HCT116 (cell line): Measurements from ENCODE around the gene COL26A1. TPM values are rescaled to one million over a fixed set of nuclear protein-coding genes. Genes with fewer than 3 reads are reported as not detected.

Experiments
- ATAC-seq: fragments of 200-7000 bp; cut with Tn5 transposase; 2 replicates; pipeline ENCODE4 v1.9.1; 2020; ENCODE audit warnings: mild to moderate bottlenecking, moderate library complexity
- BruUV-seq: library from RNA; stranded (reverse); fragments of 400-500 nt; replicated peaks from 2 replicates; lab custom pipeline; 2021; lab: Mats Ljungman, UMichigan
- CTCF ChIA-PET: fragments of 300-600 bp; sonication (Branson Sonifier 250); formaldehyde crosslinking; loops from one replicate; lab custom pipeline; 2021; ENCODE audit warnings: antibody characterized with exemption; lab: Charles Lee
- POLR2A ChIA-PET: fragments of 300-600, 350-600 bp; sonication (Branson Sonifier 250); formaldehyde crosslinking; loops from one replicate; lab custom pipeline; 2021; ENCODE audit warnings: antibody characterized with exemption; lab: Charles Lee
- RAD21 ChIA-PET, 2 experiments: fragments of 300-600 bp; sonication (Branson Sonifier 250); formaldehyde crosslinking; loops; one replicate each; lab custom pipeline; 2023; ENCODE audit warnings: low total read pairs in 2 of 2; ENCODE audit not compliant: uncharacterized antibody in 2 of 2, unreplicated experiment in 2 of 2, low non-redundant PET in 1 of 2; lab: Charles Lee
- DNase-seq: peaks from one replicate; pipeline ENCODE4 v3.0.0-alpha.2; 2010; ENCODE audit warnings: low read depth, low spot score
- H2AFZ ChIP-seq: fragments of 200-600 bp; shearing (Covaris generic), sonication (generic); 2 replicates; pipeline ENCODE4 v1.6.1; 2017; ENCODE audit warnings: low read depth, mixed run types, mixed read lengths, antibody characterized with exemption, low read length; ENCODE audit not compliant: poor library complexity, severe bottlenecking
- H3K27ac ChIP-seq: 2 replicates; pipeline ENCODE4 v1.5.1; 2012; ENCODE audit warnings: low read depth, low read length
- H3K27me3 ChIP-seq: fragments of 200-600 bp; sonication (generic); 2 replicates; pipeline ENCODE4 v1.6.1; 2016; ENCODE audit warnings: mixed run types, low read length, mixed read lengths; ENCODE audit not compliant: insufficient read depth
- H3K36me3 ChIP-seq, 2 experiments: fragments of 200-500 bp in 1 of 2; fragments of 200-600 bp in 1 of 2; sonication (Bioruptor generic) in 1 of 2; sonication (generic) in 1 of 2; 2 replicates each; pipeline versions ENCODE4 v1.5.1 to v1.6.1; 2014 to 2016; ENCODE audit warnings: low read length in 2 of 2, inconsistent platforms in 1 of 2, mixed read lengths in 1 of 2, mixed run types in 1 of 2; ENCODE audit not compliant: insufficient read depth in 2 of 2, control insufficient read depth in 1 of 2
- H3K4me1 ChIP-seq, 2 experiments: fragments of 200-600 bp in 1 of 2; sonication (generic) in 1 of 2; 2 replicates each; pipeline versions ENCODE4 v1.5.1 to v1.6.1; 2012 to 2017; ENCODE audit warnings: low read length in 2 of 2, inconsistent platforms in 1 of 2, mild to moderate bottlenecking in 1 of 2, mixed read lengths in 1 of 2, mixed run types in 1 of 2, moderate library complexity in 1 of 2; ENCODE audit not compliant: insufficient read depth in 2 of 2, control insufficient read depth in 1 of 2
- H3K4me2 ChIP-seq: fragments of 200-600 bp; sonication (generic); 2 replicates; pipeline ENCODE4 v1.6.1; 2017; ENCODE audit warnings: mixed run types, low read length, mixed read lengths
- H3K4me3 ChIP-seq, 2 experiments: fragments of 200-600 bp in 1 of 2; sonication (generic) in 1 of 2; replicated peaks in 1 of 2; 2 replicates each; pipeline ENCODE4 v1.5.1; 2011 to 2016; ENCODE audit warnings: low read length in 2 of 2, control low read depth in 1 of 2, low read depth in 1 of 2, mild to moderate bottlenecking in 1 of 2, mixed read lengths in 1 of 2, mixed run types in 1 of 2
- H3K79me2 ChIP-seq: fragments of 200-600 bp; sonication (generic); 2 replicates; pipeline ENCODE4 v1.6.1; 2017; ENCODE audit warnings: mild to moderate bottlenecking, mixed run types, low read length, moderate library complexity, mixed read lengths; ENCODE audit not compliant: insufficient read depth
- H3K9ac ChIP-seq: fragments of 200-600 bp; sonication (generic); 2 replicates; pipeline ENCODE4 v1.6.1; 2016; ENCODE audit warnings: low read length, mixed read lengths
- H3K9me2 ChIP-seq: fragments of 200-600 bp; sonication (generic), shearing (Covaris generic); 2 replicates; pipeline ENCODE4 v1.6.1; 2017; ENCODE audit warnings: mixed run types, mild to moderate bottlenecking, moderate library complexity; ENCODE audit not compliant: insufficient read depth
- H3K9me3 ChIP-seq, 2 experiments: fragments of 200-500 bp in 1 of 2; fragments of 200-600 bp in 1 of 2; sonication (Bioruptor generic) in 1 of 2; sonication (generic) in 1 of 2; 2 replicates each; pipeline ENCODE4 v1.6.1; 2014 to 2017; ENCODE audit warnings: low read length in 2 of 2, mixed read lengths in 2 of 2, inconsistent platforms in 1 of 2, low read depth in 1 of 2, mild to moderate bottlenecking in 1 of 2, mixed run types in 1 of 2, moderate library complexity in 1 of 2; ENCODE audit not compliant: control insufficient read depth in 1 of 2, insufficient read depth in 1 of 2
- H4K20me1 ChIP-seq: fragments of 200-600 bp; sonication (generic), shearing (Covaris generic); 2 replicates; pipeline ENCODE4 v1.6.1; 2017; ENCODE audit warnings: mixed run types, mild to moderate bottlenecking, moderate library complexity; ENCODE audit not compliant: insufficient read depth
- CBX3 ChIP-seq: IDR thresholded peaks from 2 replicates; pipeline ENCODE4 v1.6.1; 2012; ENCODE audit warnings: low read depth
- CEBPB ChIP-seq: IDR thresholded peaks from 2 replicates; pipeline ENCODE4 v1.6.1; 2012; ENCODE audit warnings: low read depth
- ELF1 ChIP-seq: IDR thresholded peaks from 2 replicates; pipeline ENCODE4 v1.6.1; 2012; ENCODE audit warnings: low read depth, borderline replicate concordance
- EZH2 ChIP-seq: fragments of 200-600 bp; sonication (generic); IDR thresholded peaks from 2 replicates; pipeline ENCODE4 v1.6.1; 2017; ENCODE audit warnings: antibody characterized with exemption, mixed run types
- EZH2phosphoT487 ChIP-seq: fragments of 200-600 bp; IDR thresholded peaks from 2 replicates; pipeline ENCODE4 v1.6.1; 2018; ENCODE audit warnings: antibody characterized with exemption, borderline replicate concordance
- JUND ChIP-seq: IDR thresholded peaks from 2 replicates; pipeline ENCODE4 v1.6.1; 2012
- POLR2A ChIP-seq: IDR thresholded peaks from 2 replicates; pipeline ENCODE4 v1.7.0; 2011; ENCODE audit warnings: borderline replicate concordance; ENCODE audit not compliant: insufficient read depth, insufficient read length; ENCODE audit errors: extremely low read depth
- POLR2AphosphoS5 ChIP-seq: IDR thresholded peaks from 2 replicates; pipeline ENCODE4 v1.6.1; 2011; ENCODE audit warnings: mild to moderate bottlenecking, low read depth, low read length, moderate library complexity
- RAD21 ChIP-seq: IDR thresholded peaks from 2 replicates; pipeline ENCODE4 v1.6.1; 2012; ENCODE audit warnings: low read depth, mild to moderate bottlenecking
- SIN3A ChIP-seq: IDR thresholded peaks from 2 replicates; pipeline ENCODE4 v1.6.1; 2012; ENCODE audit warnings: low read depth
- SP1 ChIP-seq: IDR thresholded peaks from 2 replicates; pipeline ENCODE4 v1.6.1; 2012; ENCODE audit warnings: low read depth
- SRF ChIP-seq: IDR thresholded peaks from 2 replicates; pipeline ENCODE4 v1.6.1; 2012; ENCODE audit warnings: low read depth
- YY1 ChIP-seq: IDR thresholded peaks from 2 replicates; pipeline ENCODE4 v1.6.1; 2011; ENCODE audit warnings: low read length, low read depth, moderate library complexity, mild to moderate bottlenecking; ENCODE audit not compliant: insufficient replicate concordance; ENCODE audit errors: extremely low read depth
- intact Hi-C: fragments of 100-400 bp; cut with micrococcal nuclease; formaldehyde crosslinking; loops from 2 replicates; pipeline ENCODE4 v1.10.0; 2022
- total RNA-seq: library from RNA; stranded (reverse); gene quantifications from one replicate; pipeline ENCODE4 v1.2.1, GENCODE V29; 2021; ENCODE audit not compliant: unreplicated experiment
- TF ChIP-seq, protein P1 (sequence below): IDR thresholded peaks from 2 replicates; pipeline ENCODE4 v1.6.1; 2012
- TF ChIP-seq, protein P2 (sequence below): IDR thresholded peaks from 2 replicates; pipeline ENCODE4 v1.6.1; 2012; ENCODE audit warnings: low read depth
- TF ChIP-seq, protein P3 (sequence below), 3 experiments: fragments of 200-600 bp in 1 of 3; sonication (generic) in 1 of 3; IDR thresholded peaks in 2 of 3; conservative IDR thresholded peaks in 1 of 3; 2 replicates each; pipeline ENCODE4 v1.5.1; 2012 to 2017; ENCODE audit warnings: low read depth in 2 of 3, low read length in 2 of 3, antibody characterized with exemption in 1 of 3, borderline replicate concordance in 1 of 3, control low read depth in 1 of 3, mild to moderate bottlenecking in 1 of 3, mixed read lengths in 1 of 3, mixed run types in 1 of 3, moderate library complexity in 1 of 3; ENCODE audit not compliant: insufficient read depth in 1 of 3

Gene COL26A1
- total RNA-seq, 1 experiment from 2014 or later: 0.27 TPM

DNA sequence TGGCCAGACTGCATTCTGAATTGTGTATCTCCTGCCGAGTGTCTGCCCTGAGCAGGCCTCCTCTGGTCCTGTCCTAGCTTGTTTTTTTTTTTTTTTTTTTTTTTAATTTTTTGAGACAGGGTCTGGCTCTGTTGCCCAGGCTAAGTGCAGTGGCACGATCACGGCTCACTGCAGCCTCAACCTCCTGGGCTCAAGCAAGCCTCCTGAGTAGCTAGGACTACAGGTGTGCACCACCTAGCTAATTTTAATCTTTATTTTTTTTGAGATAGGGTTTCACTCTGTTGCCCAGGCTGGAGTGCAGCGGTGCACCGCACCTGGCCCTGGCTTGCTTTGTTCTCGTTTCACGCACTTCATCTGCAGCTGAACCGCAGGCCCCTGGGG, 23.5 kb downstream of the COL26A1 start:
- TF ChIP-seq EZH2phosphoT487 (no peak), SRF (no peak), CBX3 (no peak), CEBPB (no peak), ELF1 (no peak), EZH2 (no peak), POLR2AphosphoS5 (no peak), JUND (no peak), SP1 (no peak), YY1 (no peak), SIN3A (no peak)
- TF ChIP-seq, protein P1, sequence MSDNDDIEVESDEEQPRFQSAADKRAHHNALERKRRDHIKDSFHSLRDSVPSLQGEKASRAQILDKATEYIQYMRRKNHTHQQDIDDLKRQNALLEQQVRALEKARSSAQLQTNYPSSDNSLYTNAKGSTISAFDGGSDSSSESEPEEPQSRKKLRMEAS: no peak
- TF ChIP-seq, all 23 proteins: peak for 0
- H3K4me1 ChIP-seq: peaks cover 0 to 7% of the 10 kb centered on the region in 2 experiments; a peak in 2 of 4 replicates
- no peak for DNase-seq
- H3K4me3 ChIP-seq: no peak overlapping the region
- ChIA-PET POLR2A (no interaction called here), CTCF (no interaction called here), RAD21 (no interaction called here)
- H3K27ac ChIP-seq: no peak overlapping the region
- no peaks in the 10 kb centered on the region for H3K9me2 ChIP-seq
- H3K9me3 ChIP-seq: no peaks in the 10 kb centered on the region
- no peak overlapping the region for H3K9ac ChIP-seq
- no TSS peak for BruUV-seq
- intact Hi-C loops: no loop called here
- no peak overlapping the region for H3K4me2 ChIP-seq
- no peak for ATAC-seq
- no peaks in the 10 kb centered on the region; the same call in 1 of the 2 replicates for H3K27me3 ChIP-seq
- H3K36me3 ChIP-seq: no peaks in the 10 kb centered on the region
- no peak overlapping the region for H2AFZ ChIP-seq
- no peaks in the 10 kb centered on the region for H4K20me1 ChIP-seq
- H3K79me2 ChIP-seq: no peaks in the 10 kb centered on the region

DNA sequence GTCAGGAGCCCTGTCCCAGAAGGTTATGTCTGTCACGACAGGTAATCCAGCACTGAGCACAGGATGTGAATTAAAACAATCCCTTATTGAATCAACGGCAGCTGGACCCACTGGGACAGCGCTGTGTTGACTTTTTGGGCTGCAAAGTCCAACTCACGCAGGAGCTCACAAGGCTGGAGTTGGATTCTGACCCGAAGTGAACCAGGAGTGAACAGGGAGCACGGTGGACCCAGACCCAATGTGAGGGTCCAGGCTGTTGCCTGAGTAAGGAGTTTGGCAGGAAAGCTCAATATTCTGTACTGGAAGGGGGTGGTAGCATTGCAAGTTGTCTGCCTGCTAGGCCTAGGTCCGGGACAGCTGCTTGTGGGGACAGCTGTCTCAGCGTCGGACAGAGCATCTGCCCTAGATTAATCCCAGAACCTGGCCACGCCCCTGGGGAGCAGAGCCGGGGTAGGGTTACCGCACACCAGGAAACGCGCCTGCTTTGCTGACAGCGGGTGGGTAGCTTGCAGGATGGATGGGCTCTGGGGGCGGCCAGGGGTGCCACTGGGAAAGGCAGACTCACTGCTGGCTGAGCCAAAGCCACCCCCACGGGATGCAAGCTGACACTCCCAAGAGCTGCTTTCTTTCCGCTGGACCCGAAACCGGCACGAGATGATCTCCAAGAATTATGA, 24.0 kb downstream of the COL26A1 start:
- CTCF ChIA-PET: no interaction called here
- peak overlapping the region; percentile 19; the same call in 1 of the 2 replicates for H3K9ac ChIP-seq
- peak overlapping the region; percentile 36 to 51 for H3K4me3 ChIP-seq
- peak; percentile 87 for ATAC-seq
- no TSS peak for BruUV-seq
- peak overlapping the region; percentile 76 for H3K4me2 ChIP-seq
- no peak for DNase-seq
- RAD21 ChIA-PET: no interaction called here
- H3K27ac ChIP-seq: no peak overlapping the region
- intact Hi-C loops: no loop called here
- no peaks in the 10 kb centered on the region for H4K20me1 ChIP-seq
- H3K36me3 ChIP-seq: no peaks in the 10 kb centered on the region
- H3K27me3 ChIP-seq: no peaks in the 10 kb centered on the region; the same call in 1 of the 2 replicates
- POLR2A ChIA-PET: no interaction called here
- no peaks in the 10 kb centered on the region for H3K9me3 ChIP-seq
- H3K79me2 ChIP-seq: no peaks in the 10 kb centered on the region
- H3K4me1 ChIP-seq: peaks cover 0 to 7% of the 10 kb centered on the region in 2 experiments; a peak in 2 of 4 replicates
- H2AFZ ChIP-seq: peak overlapping the region; percentile 67
- no peaks in the 10 kb centered on the region for H3K9me2 ChIP-seq
- TF ChIP-seq CEBPB (no peak), RAD21 (no peak), POLR2A (no peak), EZH2 (no peak)
- TF ChIP-seq, protein P1: no peak
- TF ChIP-seq, protein P2, sequence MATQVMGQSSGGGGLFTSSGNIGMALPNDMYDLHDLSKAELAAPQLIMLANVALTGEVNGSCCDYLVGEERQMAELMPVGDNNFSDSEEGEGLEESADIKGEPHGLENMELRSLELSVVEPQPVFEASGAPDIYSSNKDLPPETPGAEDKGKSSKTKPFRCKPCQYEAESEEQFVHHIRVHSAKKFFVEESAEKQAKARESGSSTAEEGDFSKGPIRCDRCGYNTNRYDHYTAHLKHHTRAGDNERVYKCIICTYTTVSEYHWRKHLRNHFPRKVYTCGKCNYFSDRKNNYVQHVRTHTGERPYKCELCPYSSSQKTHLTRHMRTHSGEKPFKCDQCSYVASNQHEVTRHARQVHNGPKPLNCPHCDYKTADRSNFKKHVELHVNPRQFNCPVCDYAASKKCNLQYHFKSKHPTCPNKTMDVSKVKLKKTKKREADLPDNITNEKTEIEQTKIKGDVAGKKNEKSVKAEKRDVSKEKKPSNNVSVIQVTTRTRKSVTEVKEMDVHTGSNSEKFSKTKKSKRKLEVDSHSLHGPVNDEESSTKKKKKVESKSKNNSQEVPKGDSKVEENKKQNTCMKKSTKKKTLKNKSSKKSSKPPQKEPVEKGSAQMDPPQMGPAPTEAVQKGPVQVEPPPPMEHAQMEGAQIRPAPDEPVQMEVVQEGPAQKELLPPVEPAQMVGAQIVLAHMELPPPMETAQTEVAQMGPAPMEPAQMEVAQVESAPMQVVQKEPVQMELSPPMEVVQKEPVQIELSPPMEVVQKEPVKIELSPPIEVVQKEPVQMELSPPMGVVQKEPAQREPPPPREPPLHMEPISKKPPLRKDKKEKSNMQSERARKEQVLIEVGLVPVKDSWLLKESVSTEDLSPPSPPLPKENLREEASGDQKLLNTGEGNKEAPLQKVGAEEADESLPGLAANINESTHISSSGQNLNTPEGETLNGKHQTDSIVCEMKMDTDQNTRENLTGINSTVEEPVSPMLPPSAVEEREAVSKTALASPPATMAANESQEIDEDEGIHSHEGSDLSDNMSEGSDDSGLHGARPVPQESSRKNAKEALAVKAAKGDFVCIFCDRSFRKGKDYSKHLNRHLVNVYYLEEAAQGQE: no peak
- TF ChIP-seq, protein P3, sequence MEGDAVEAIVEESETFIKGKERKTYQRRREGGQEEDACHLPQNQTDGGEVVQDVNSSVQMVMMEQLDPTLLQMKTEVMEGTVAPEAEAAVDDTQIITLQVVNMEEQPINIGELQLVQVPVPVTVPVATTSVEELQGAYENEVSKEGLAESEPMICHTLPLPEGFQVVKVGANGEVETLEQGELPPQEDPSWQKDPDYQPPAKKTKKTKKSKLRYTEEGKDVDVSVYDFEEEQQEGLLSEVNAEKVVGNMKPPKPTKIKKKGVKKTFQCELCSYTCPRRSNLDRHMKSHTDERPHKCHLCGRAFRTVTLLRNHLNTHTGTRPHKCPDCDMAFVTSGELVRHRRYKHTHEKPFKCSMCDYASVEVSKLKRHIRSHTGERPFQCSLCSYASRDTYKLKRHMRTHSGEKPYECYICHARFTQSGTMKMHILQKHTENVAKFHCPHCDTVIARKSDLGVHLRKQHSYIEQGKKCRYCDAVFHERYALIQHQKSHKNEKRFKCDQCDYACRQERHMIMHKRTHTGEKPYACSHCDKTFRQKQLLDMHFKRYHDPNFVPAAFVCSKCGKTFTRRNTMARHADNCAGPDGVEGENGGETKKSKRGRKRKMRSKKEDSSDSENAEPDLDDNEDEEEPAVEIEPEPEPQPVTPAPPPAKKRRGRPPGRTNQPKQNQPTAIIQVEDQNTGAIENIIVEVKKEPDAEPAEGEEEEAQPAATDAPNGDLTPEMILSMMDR (IDR thresholded peaks at IDR 0.05 in 2 of 3, conservative IDR thresholded peaks at IDR 0.05 in 1 of 3; ENCODE audit: borderline replicate concordance in 1 of 3, insufficient read depth in 1 of 3, low read depth in 2 of 3, low read length in 2 of 3): no peak
